DND-41 (cell line): ENCODE data around the gene EP400.

Experiments used
- ATAC-seq: fragments of 200-7000 bp; cut with Tn5 transposase; 3 replicates; pipeline ENCODE4 v1.9.1; 2021; ENCODE audit warnings: low read depth; ENCODE audit not compliant: insufficient read depth
- DNase-seq: peaks from one replicate; pipeline ENCODE4 v3.0.0-alpha.2; 2020
- H2AFZ ChIP-seq: 2 replicates; pipeline ENCODE4 v1.6.0; 2012; ENCODE audit warnings: low read depth, low read length
- H3K27ac ChIP-seq: 2 replicates; pipeline ENCODE4 v1.5.1; 2012; ENCODE audit warnings: low read length, inconsistent platforms
- H3K27me3 ChIP-seq: fragments of 200-600 bp; sonication (generic); 2 replicates; pipeline ENCODE4 v1.6.0; 2012; ENCODE audit warnings: low read length, mild to moderate bottlenecking, inconsistent platforms; ENCODE audit not compliant: insufficient read depth, poor library complexity
- H3K36me3 ChIP-seq: 2 replicates; pipeline ENCODE4 v1.5.1; 2012; ENCODE audit warnings: low read length, inconsistent platforms; ENCODE audit not compliant: insufficient read depth
- H3K4me1 ChIP-seq: 2 replicates; pipeline ENCODE4 v1.5.1; 2012; ENCODE audit warnings: mild to moderate bottlenecking, low read length; ENCODE audit not compliant: insufficient read depth
- H3K4me2 ChIP-seq: 2 replicates; pipeline ENCODE4 v1.6.0; 2012; ENCODE audit warnings: mild to moderate bottlenecking, moderate library complexity, low read length, inconsistent platforms; ENCODE audit not compliant: insufficient read depth
- H3K4me3 ChIP-seq, 2 experiments: fragments of 200-600 bp in 1 of 2; shearing (Covaris generic) in 1 of 2; 2 replicates each; pipeline ENCODE4 v1.5.1; 2012 to 2016; ENCODE audit warnings: inconsistent platforms in 2 of 2, low read length in 2 of 2, mild to moderate bottlenecking in 2 of 2, low read depth in 1 of 2, moderate library complexity in 1 of 2
- H3K79me2 ChIP-seq: 2 replicates; pipeline ENCODE4 v1.6.0; 2012; ENCODE audit warnings: low read length, inconsistent platforms; ENCODE audit not compliant: insufficient read depth
- H3K9ac ChIP-seq: 2 replicates; pipeline ENCODE4 v1.6.0; 2012; ENCODE audit warnings: low read depth, mild to moderate bottlenecking, inconsistent platforms, low read length, moderate library complexity
- H3K9me3 ChIP-seq: 2 replicates; pipeline ENCODE4 v1.5.1; 2012; ENCODE audit warnings: low read length, moderate library complexity, mild to moderate bottlenecking, inconsistent platforms; ENCODE audit not compliant: insufficient read depth, severe bottlenecking
- H4K20me1 ChIP-seq: 2 replicates; pipeline ENCODE4 v1.6.0; 2012; ENCODE audit warnings: low read length; ENCODE audit not compliant: insufficient read depth
- EZH2 ChIP-seq: IDR thresholded peaks from 3 replicates; pipeline ENCODE4 v1.6.1; 2012; ENCODE audit warnings: borderline replicate concordance, low read depth, mild to moderate bottlenecking, moderate library complexity, low read length, inconsistent platforms; ENCODE audit not compliant: severe bottlenecking
- TF ChIP-seq, protein P1 (sequence below): IDR thresholded peaks from 2 replicates; pipeline ENCODE4 v1.5.1; 2012; ENCODE audit warnings: borderline replicate concordance, low read length, moderate library complexity, mild to moderate bottlenecking; ENCODE audit not compliant: poor library complexity, severe bottlenecking; ENCODE audit errors: extremely low read depth

Gene EP400

DNA sequence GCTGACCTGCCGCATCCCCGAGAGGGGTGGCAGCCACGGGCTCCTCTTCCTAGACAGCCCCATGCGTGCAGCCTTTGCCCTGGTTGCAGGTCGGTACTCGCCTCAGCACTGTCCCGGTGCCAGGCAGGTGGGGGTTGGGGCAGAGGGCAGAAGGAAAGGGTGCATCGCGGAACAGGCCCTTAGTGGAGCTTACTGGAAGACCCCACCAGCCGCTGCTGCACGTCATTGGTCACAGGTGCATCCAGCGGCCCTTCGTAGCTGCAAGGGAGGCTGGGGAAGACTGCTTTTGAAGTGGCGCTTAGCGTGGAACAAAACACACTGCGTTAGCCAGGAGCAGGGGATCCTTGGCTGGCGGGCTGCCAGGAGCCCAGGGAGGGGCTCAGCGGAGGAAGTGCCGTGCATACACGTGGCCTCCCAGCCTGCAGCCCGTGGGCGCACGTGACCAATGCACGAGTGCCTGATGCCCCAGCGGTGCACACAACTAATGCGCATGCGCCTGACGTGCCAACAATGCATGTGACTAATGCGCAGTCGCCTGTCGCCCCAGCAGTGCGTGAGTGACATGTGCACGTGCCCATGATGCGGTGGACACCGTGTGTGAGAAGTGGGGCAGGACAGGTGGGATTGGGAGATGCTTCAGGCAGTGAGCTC lies 5.0 kb upstream of the EP400 start:
- peaks cover 15% of the 10 kb centered on the region for H4K20me1 ChIP-seq
- H3K4me3 ChIP-seq: no peak overlapping the region
- DNase-seq (peak; percentile 26), ATAC-seq (no peak)
- H3K27me3 ChIP-seq: no peaks in the 10 kb centered on the region
- no peak overlapping the region for H3K9ac ChIP-seq
- TF ChIP-seq EZH2: no peak
- TF ChIP-seq, protein P1, sequence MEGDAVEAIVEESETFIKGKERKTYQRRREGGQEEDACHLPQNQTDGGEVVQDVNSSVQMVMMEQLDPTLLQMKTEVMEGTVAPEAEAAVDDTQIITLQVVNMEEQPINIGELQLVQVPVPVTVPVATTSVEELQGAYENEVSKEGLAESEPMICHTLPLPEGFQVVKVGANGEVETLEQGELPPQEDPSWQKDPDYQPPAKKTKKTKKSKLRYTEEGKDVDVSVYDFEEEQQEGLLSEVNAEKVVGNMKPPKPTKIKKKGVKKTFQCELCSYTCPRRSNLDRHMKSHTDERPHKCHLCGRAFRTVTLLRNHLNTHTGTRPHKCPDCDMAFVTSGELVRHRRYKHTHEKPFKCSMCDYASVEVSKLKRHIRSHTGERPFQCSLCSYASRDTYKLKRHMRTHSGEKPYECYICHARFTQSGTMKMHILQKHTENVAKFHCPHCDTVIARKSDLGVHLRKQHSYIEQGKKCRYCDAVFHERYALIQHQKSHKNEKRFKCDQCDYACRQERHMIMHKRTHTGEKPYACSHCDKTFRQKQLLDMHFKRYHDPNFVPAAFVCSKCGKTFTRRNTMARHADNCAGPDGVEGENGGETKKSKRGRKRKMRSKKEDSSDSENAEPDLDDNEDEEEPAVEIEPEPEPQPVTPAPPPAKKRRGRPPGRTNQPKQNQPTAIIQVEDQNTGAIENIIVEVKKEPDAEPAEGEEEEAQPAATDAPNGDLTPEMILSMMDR: no peak
- no peak overlapping the region for H3K4me2 ChIP-seq
- H3K79me2 ChIP-seq: peaks cover 2% of the 10 kb centered on the region; the same call in 1 of the 2 replicates
- no peak overlapping the region for H3K27ac ChIP-seq
- H3K4me1 ChIP-seq: peaks cover 4% of the 10 kb centered on the region
- no peaks in the 10 kb centered on the region for H3K9me3 ChIP-seq
- peaks cover 45% of the 10 kb centered on the region for H3K36me3 ChIP-seq
- no peak overlapping the region for H2AFZ ChIP-seq

DNA sequence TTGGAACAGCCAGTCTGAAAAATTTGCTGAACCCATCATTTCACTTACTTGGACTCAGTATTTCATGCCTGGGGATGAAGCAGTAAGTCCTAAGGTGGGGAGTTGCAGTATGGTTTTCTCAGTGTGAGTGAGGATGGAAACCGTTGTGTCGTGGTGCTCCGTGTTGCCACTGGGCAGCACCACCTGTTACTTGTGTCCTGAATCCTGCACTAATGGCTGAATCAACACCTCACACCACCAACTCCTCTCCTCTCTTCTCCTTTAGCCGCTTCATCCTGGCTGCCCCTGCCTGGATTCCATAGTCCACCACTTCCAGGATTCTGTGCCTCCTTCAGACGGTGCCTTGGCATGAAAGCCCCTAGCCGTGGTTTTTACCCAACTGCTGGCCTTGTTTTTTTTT lies 3.0 kb upstream of the EP400 start:
- Histone ChIP-seq H3K36me3 (peaks cover 29% of the 10 kb centered on the region), H3K79me2 (peaks cover 22% of the 10 kb centered on the region), H2AFZ (no peak overlapping the region), H3K4me2 (no peak overlapping the region), H3K9me3 (no peaks in the 10 kb centered on the region), H3K27ac (no peak overlapping the region), H3K27me3 (no peaks in the 10 kb centered on the region), H3K4me3 (no peak overlapping the region), H3K4me1 (peaks cover 13% of the 10 kb centered on the region), H3K9ac (no peak overlapping the region), H4K20me1 (peaks cover 15% of the 10 kb centered on the region)
- no peak for ATAC-seq
- no peak for DNase-seq
- no peak for TF ChIP-seq EZH2
- TF ChIP-seq, protein P1: no peak

DNA sequence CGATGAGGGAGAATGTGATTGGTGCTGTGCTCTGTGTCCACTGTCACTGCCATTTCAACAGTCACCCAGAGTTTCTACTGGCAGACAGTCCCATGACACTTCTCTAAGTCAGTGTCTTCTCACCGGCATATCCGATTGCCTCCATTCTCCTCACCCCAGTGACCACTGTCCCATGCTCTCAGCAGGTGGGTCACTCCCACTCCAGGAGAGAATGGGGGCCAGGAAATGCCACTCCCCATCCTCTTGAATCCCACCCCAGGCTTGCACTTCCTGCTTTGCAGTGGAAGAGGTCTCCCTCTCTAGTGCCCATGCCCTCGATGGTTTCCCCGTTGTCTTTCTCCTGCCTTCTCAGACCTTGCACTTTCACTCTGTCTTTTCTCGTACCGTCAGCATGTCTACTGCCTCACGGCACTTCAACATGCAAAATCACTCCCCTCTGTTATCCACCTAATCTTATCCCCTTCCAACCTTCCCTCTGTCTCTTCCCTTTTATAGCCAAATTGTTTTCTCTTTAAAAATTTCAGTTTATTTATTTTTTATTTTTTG lies 2.2 kb upstream of the EP400 start:
- Histone ChIP-seq H3K4me1 (peaks cover 19% of the 10 kb centered on the region), H3K36me3 (peaks cover 23% of the 10 kb centered on the region), H3K4me2 (no peak overlapping the region), H4K20me1 (peaks cover 14% of the 10 kb centered on the region), H2AFZ (no peak overlapping the region), H3K79me2 (peaks cover 27% of the 10 kb centered on the region), H3K27me3 (no peaks in the 10 kb centered on the region), H3K4me3 (no peak overlapping the region), H3K27ac (no peak overlapping the region), H3K9ac (no peak overlapping the region), H3K9me3 (no peaks in the 10 kb centered on the region)
- TF ChIP-seq, protein P1: no peak
- TF ChIP-seq EZH2: no peak
- ATAC-seq: no peak
- no peak for DNase-seq
